CD4-positive, alpha-beta memory T cell (primary cell): Measurements from ENCODE around the gene DNAJB14. TPM values are rescaled to one million over a fixed set of nuclear protein-coding genes. Genes with fewer than 3 reads are reported as not detected.

Source experiments
- CTCF ChIA-PET: fragments of 350-600 bp; sonication (Branson Sonifier 250); formaldehyde crosslinking; loops from one replicate; lab custom pipeline; 2021; ENCODE audit warnings: inconsistent platforms; ENCODE audit not compliant: partially characterized antibody; lab: Charles Lee
- POLR2A ChIA-PET: fragments of 350-600 bp; sonication (Branson Sonifier 250); formaldehyde crosslinking; loops from one replicate; lab custom pipeline; 2021; ENCODE audit not compliant: partially characterized antibody; lab: Charles Lee
- DNase-seq, 5 donors: peaks; one replicate each; pipeline versions ENCODE4 v3.0.0 to v3.0.0-alpha.2; 2020 to 2022; ENCODE audit warnings: mixed read lengths in 1 of 5
- H3K27ac ChIP-seq: one replicate; pipeline ENCODE4 v1.7.0; 2013; ENCODE audit warnings: low read depth, low read length
- H3K27me3 ChIP-seq: 2 replicates; pipeline ENCODE4 v1.7.0; 2013; ENCODE audit warnings: mild to moderate bottlenecking, low read length, moderate library complexity; ENCODE audit not compliant: insufficient read depth
- H3K36me3 ChIP-seq: 2 replicates; pipeline ENCODE4 v1.7.0; 2013; ENCODE audit warnings: mild to moderate bottlenecking, low read length, moderate library complexity; ENCODE audit not compliant: insufficient read depth
- H3K4me1 ChIP-seq: 2 replicates; pipeline ENCODE4 v1.7.0; 2013; ENCODE audit warnings: mild to moderate bottlenecking, low read length, moderate library complexity; ENCODE audit not compliant: insufficient read depth
- H3K4me3 ChIP-seq, 2 donors: one replicate each; pipeline ENCODE4 v1.7.0; 2013; ENCODE audit warnings: low read length in 2 of 2, mild to moderate bottlenecking in 1 of 2
- H3K9me3 ChIP-seq, 2 donors: one replicate each; pipeline ENCODE4 v1.7.0; 2013; ENCODE audit warnings: low read length in 2 of 2, control low read depth in 1 of 2; ENCODE audit not compliant: control insufficient read depth in 1 of 2
- H3K27ac Mint-ChIP-seq, 7 donors: one replicate each; pipeline ENCODE4 v1.8.0; 2020 to 2021; ENCODE audit warnings: mixed read lengths in 7 of 7, mild to moderate bottlenecking in 6 of 7, inconsistent platforms in 3 of 7, moderate library complexity in 3 of 7
- H3K27me3 Mint-ChIP-seq, 2 donors: one replicate each; pipeline ENCODE4 v1.8.0; 2020 to 2021; ENCODE audit warnings: mixed read lengths in 2 of 2
- H3K36me3 Mint-ChIP-seq, 2 donors: one replicate each; pipeline ENCODE4 v1.8.0; 2020 to 2021; ENCODE audit warnings: mixed read lengths in 2 of 2, inconsistent platforms in 1 of 2, mild to moderate bottlenecking in 1 of 2
- H3K4me1 Mint-ChIP-seq, 4 donors: one replicate each; pipeline ENCODE4 v1.8.0; 2020 to 2021; ENCODE audit warnings: mixed read lengths in 4 of 4, mild to moderate bottlenecking in 1 of 4
- H3K4me3 Mint-ChIP-seq, 8 donors: one replicate each; pipeline ENCODE4 v1.8.0; 2020 to 2021; ENCODE audit warnings: mixed read lengths in 8 of 8, mild to moderate bottlenecking in 7 of 8, moderate library complexity in 6 of 8, inconsistent platforms in 3 of 8
- H3K9me3 Mint-ChIP-seq, 8 donors: one replicate each; pipeline ENCODE4 v1.8.0; 2020 to 2021; ENCODE audit warnings: mixed read lengths in 8 of 8, mild to moderate bottlenecking in 5 of 8, inconsistent platforms in 3 of 8, moderate library complexity in 1 of 8
- intact Hi-C: fragments of 100-400 bp; cut with micrococcal nuclease; formaldehyde crosslinking; loops from one replicate; pipeline ENCODE4 v1.15.1; 2023
- polyA plus RNA-seq, 2 donors: library from polyadenylated mRNA; unstranded; fragments of 300-500 nt; fragmentation: Illumina TruSeq; gene quantifications; one replicate each; pipeline ENCODE4 v1.2.3, GENCODE V29; 2021
- total RNA-seq, 2 experiments: library from RNA; stranded (reverse); gene quantifications; one replicate each; pipeline ENCODE4 v1.2.3, GENCODE V29; 2021

Gene DNAJB14
- total and polyA plus RNA-seq, 4 experiments from 2014 or later, result 44.9 to 76.7 (median 70.4) TPM

GRCh38 chr4:99971453-99972111 is 25.2 kb upstream of the DNAJB14 start:
- Histone ChIP-seq H3K36me3 (no peaks in the 10 kb centered on the region), H3K27me3 (no peaks in the 10 kb centered on the region), H3K4me1 (peaks cover 2% of the 10 kb centered on the region), H3K4me3 (no peak overlapping the region), H3K9me3 (no peaks in the 10 kb centered on the region), H3K27ac (no peak overlapping the region)
- Mint-ChIP-seq H3K27me3 (peaks cover 9 to 10% of the 10 kb centered on the region in 2 donors), H3K4me1 (peaks cover 0 to 2% (median 0%) of the 10 kb centered on the region in 4 donors), H3K9me3 (peaks cover 0 to 18% (median 9%) of the 10 kb centered on the region in 8 donors), H3K4me3 (no peak overlapping the region), H3K36me3 (no peaks in the 10 kb centered on the region), H3K27ac (no peak overlapping the region)
- intact Hi-C loops, result no loop called here
- POLR2A ChIA-PET, result no interaction called here
- CTCF ChIA-PET, result no interaction called here
- no peak for DNase-seq

- H3K4me3 Mint-ChIP-seq, result peak overlapping the region in 1 of 8 donors; percentile 11
- ChIA-PET POLR2A (no interaction called here), CTCF (no interaction called here)
These were observed 21.9 kb upstream of the DNAJB14 start for GRCh38 chr4:99968330-99968729.

GRCh38 chr4:99966692-99967091 is 20.3 kb upstream of the DNAJB14 start:
- no peak overlapping the region for H3K27ac ChIP-seq
- Mint-ChIP-seq H3K4me1 (peaks cover 8 to 23% (median 16%) of the 10 kb centered on the region in 4 donors), H3K4me3 (no peak overlapping the region), H3K27ac (no peak overlapping the region), H3K27me3 (peaks cover 3 to 4% of the 10 kb centered on the region in 2 donors), H3K36me3 (no peaks in the 10 kb centered on the region), H3K9me3 (peaks cover 0 to 2% (median 0%) of the 10 kb centered on the region in 8 donors)
- no peak overlapping the region for H3K4me3 ChIP-seq
- no peaks in the 10 kb centered on the region for H3K27me3 ChIP-seq
- ChIA-PET POLR2A (interaction anchor here (2.6 kb wide), 1 partner anchor 19 kb away, joined by 21 read pairs; the partner anchor contains the start of gene DNAJB14), CTCF (no interaction called here)
- DNase-seq, result no peak
- intact Hi-C loops, result no loop called here
- H3K9me3 ChIP-seq, result no peaks in the 10 kb centered on the region
- H3K4me1 ChIP-seq, result peaks cover 19% of the 10 kb centered on the region
- H3K36me3 ChIP-seq, result no peaks in the 10 kb centered on the region

More at GRCh38 chr4:99968330-99968729, 21.9 kb upstream of the DNAJB14 start:
- H3K4me3 ChIP-seq, result no peak overlapping the region
- H3K27me3 ChIP-seq, result no peaks in the 10 kb centered on the region
- Mint-ChIP-seq H3K9me3 (peaks cover 0 to 4% (median 0%) of the 10 kb centered on the region in 8 donors), H3K27me3 (peaks cover 8% of the 10 kb centered on the region in 2 donors), H3K27ac (no peak overlapping the region), H3K4me1 (peaks cover 8 to 23% (median 16%) of the 10 kb centered on the region in 4 donors), H3K36me3 (no peaks in the 10 kb centered on the region)
- H3K9me3 ChIP-seq, result no peaks in the 10 kb centered on the region
- no peak for DNase-seq
- no peaks in the 10 kb centered on the region for H3K36me3 ChIP-seq
- H3K4me1 ChIP-seq, result peaks cover 19% of the 10 kb centered on the region
- no peak overlapping the region for H3K27ac ChIP-seq
- intact Hi-C loops, result no loop called here

GRCh38 chr4:99965674-99966350 is 19.4 kb upstream of the DNAJB14 start:
- Mint-ChIP-seq H3K27me3 (peaks cover 3 to 4% of the 10 kb centered on the region in 2 donors), H3K36me3 (no peaks in the 10 kb centered on the region), H3K27ac (peak overlapping the region in 6 of 7 donors; percentile 19 to 70 (median 33)), H3K4me1 (peaks cover 10 to 23% (median 16%) of the 10 kb centered on the region in 4 donors), H3K4me3 (peak overlapping the region; percentile 3 to 64 (median 22)), H3K9me3 (peaks cover 0 to 2% (median 0%) of the 10 kb centered on the region in 8 donors)
- Histone ChIP-seq H3K27me3 (no peaks in the 10 kb centered on the region), H3K4me1 (peaks cover 19% of the 10 kb centered on the region), H3K36me3 (no peaks in the 10 kb centered on the region), H3K9me3 (no peaks in the 10 kb centered on the region), H3K27ac (no peak overlapping the region), H3K4me3 (peak overlapping the region in 1 of 2 donors; percentile 14)
- intact Hi-C loops, result no loop called here
- ChIA-PET CTCF (interaction anchor here (1.2 kb wide), 1 partner anchor 17 kb away, joined by 4 read pairs; no protein-coding TSS in a partner anchor), POLR2A (interaction anchor here (1.2 to 2.6 kb wide), 2 partner anchors 16 to 18 kb away, joined by 6 to 21 read pairs; partner anchors contain the start of genes DNAJB14 and H2AZ1)
- peak in 4 of 5 donors; percentile 45 to 57 (median 48) for DNase-seq

- H3K27me3 ChIP-seq, result no peaks in the 10 kb centered on the region
- no peaks in the 10 kb centered on the region for H3K9me3 ChIP-seq
- ChIA-PET CTCF (interaction anchor here (1.2 kb wide), 1 partner anchor 16 kb away, joined by 4 read pairs; no protein-coding TSS in a partner anchor), POLR2A (interaction anchor here (1.2 to 2.6 kb wide), 2 partner anchors 15 to 17 kb away, joined by 6 to 21 read pairs; partner anchors contain the start of genes DNAJB14 and H2AZ1)
- H3K4me3 ChIP-seq, result no peak overlapping the region
- H3K27ac ChIP-seq, result no peak overlapping the region
- intact Hi-C loops, result no loop called here
- peaks cover 19% of the 10 kb centered on the region for H3K4me1 ChIP-seq
- H3K9me3 Mint-ChIP-seq, result peaks cover 0 to 2% (median 0%) of the 10 kb centered on the region in 8 donors
- H3K4me1 Mint-ChIP-seq, result peaks cover 10 to 23% (median 16%) of the 10 kb centered on the region in 4 donors
- peak overlapping the region in 3 of 8 donors; percentile 28 to 57 (median 52) for H3K4me3 Mint-ChIP-seq
- no peaks in the 10 kb centered on the region for H3K36me3 ChIP-seq
- peak overlapping the region in 3 of 7 donors; percentile 36 to 68 (median 36) for H3K27ac Mint-ChIP-seq
- no peak for DNase-seq
- no peaks in the 10 kb centered on the region for H3K36me3 Mint-ChIP-seq
- peaks cover 3 to 4% of the 10 kb centered on the region in 2 donors for H3K27me3 Mint-ChIP-seq
These were observed 18.8 kb upstream of the DNAJB14 start for GRCh38 chr4:99965173-99965572.

GRCh38 chr4:99961711-99962110 is 15.3 kb upstream of the DNAJB14 start:
- Histone ChIP-seq H3K27ac (no peak overlapping the region), H3K36me3 (no peaks in the 10 kb centered on the region), H3K4me1 (peaks cover 18% of the 10 kb centered on the region), H3K4me3 (no peak overlapping the region), H3K27me3 (no peaks in the 10 kb centered on the region), H3K9me3 (no peaks in the 10 kb centered on the region)
- Mint-ChIP-seq H3K9me3 (peaks cover 0 to 7% (median 1%) of the 10 kb centered on the region in 8 donors), H3K4me3 (no peak overlapping the region), H3K27me3 (no peaks in the 10 kb centered on the region), H3K36me3 (peaks cover 0 to 8% of the 10 kb centered on the region in 2 donors), H3K4me1 (peaks cover 10 to 22% (median 16%) of the 10 kb centered on the region in 4 donors), H3K27ac (no peak overlapping the region)
- CTCF ChIA-PET, result interaction anchor here (1.5 to 2.6 kb wide), 3 partner anchors 11 to 15 kb away, joined by 4 to 10 read pairs (median 5); partner anchors contain the start of gene H2AZ1
- DNase-seq, result no peak
- intact Hi-C loops, result no loop called here
- POLR2A ChIA-PET, result interaction anchor here (0.8 to 1.3 kb wide), 3 partner anchors 11 to 13 kb away, joined by 3 to 5 read pairs (median 4); partner anchors contain the start of gene H2AZ1
